Measurements from ENCODE around the gene CCDC174. TPM values are rescaled to one million over a fixed set of nuclear protein-coding genes. Genes with fewer than 3 reads are reported as not detected.

Gene CCDC174
- total and polyA plus RNA-seq, 2 donors (not counting 3 experiments of a cell fraction or from before 2014, with no cell fraction given) = 4.7 to 16.6 TPM

DNA sequence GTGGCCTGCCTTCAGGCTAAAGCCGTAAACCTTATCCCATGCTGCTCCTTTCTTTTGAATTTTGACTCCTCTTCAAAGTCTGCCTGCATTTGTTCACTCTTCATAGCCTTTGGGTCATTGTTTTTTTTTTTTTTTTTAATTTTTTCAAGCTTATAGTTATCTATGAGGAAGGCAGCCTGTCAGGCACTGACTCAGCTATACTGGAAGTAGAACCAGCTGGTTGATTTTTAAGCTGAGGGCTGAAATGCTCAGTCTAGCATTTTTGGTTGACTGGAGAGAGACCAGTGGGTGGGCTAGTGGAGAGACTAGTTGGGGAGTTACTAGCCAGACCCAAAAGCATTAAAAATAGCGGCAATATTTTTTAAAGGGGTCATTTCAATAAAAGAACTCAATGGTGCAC, 67.4 kb downstream of the CCDC174 start:
- Histone ChIP-seq H3K27me3 (ENCODE audit: control insufficient read depth in 2 of 2, insufficient read depth in 2 of 2, low read length in 2 of 2) (peaks cover 2 to 12% of the 10 kb centered on the region in 2 experiments), H3K9me3 (replicated peaks; ENCODE audit: control insufficient read depth, insufficient read depth, low read length) (no peaks in the 10 kb centered on the region), H3K36me3 (ENCODE audit: control insufficient read depth in 2 of 2, extremely low read depth in 1 of 2, insufficient read depth in 2 of 2, low read length in 2 of 2) (no peaks in the 10 kb centered on the region), H4K20me1 (replicated peaks; ENCODE audit: control insufficient read depth, extremely low read depth, insufficient read depth, low read length) (no peaks in the 10 kb centered on the region), H3K79me2 (ENCODE audit: control insufficient read depth, insufficient read depth, low read length) (no peaks in the 10 kb centered on the region), H3K4me3 (replicated peaks in 1 of 3; ENCODE audit: insufficient read depth in 1 of 3, low read depth in 1 of 3, low read length in 3 of 3) (no peak overlapping the region), H3K4me2 (ENCODE audit: insufficient read depth, low read length) (no peak overlapping the region), H3K4me1 (ENCODE audit: control insufficient read depth, extremely low read depth, insufficient read depth, low read length) (no peaks in the 10 kb centered on the region), H2AFZ (ENCODE audit: low read depth, low read length) (no peak overlapping the region), H3K27ac (ENCODE audit: insufficient read depth, low read depth, low read length) (no peak overlapping the region), H3K9ac (replicated peaks; ENCODE audit: extremely low read depth, insufficient read depth, low read length) (no peak overlapping the region), H3K9me1 (replicated peaks; ENCODE audit: control insufficient read depth, extremely low read depth, insufficient read depth, low read length) (no peaks in the 10 kb centered on the region)
- BruUV-seq (replicated peaks) = no TSS peak
- POLR2A ChIA-PET = interaction anchor here (0.7 kb wide), 1 partner anchor 65 kb away, joined by 4 read pairs; no protein-coding TSS in a partner anchor
- FAIRE-seq (no peak), DNase-seq (ENCODE audit: low read depth, low spot score) (no peak)
- CTCF ChIA-PET = interaction anchor here (1.5 kb wide), 1 partner anchor 59 kb away, joined by 3 read pairs; no protein-coding TSS in a partner anchor
- TF ChIP-seq MAX (IDR thresholded peaks at IDR 0.05; ENCODE audit: insufficient read depth, insufficient read length) (no peak), JUN (IDR thresholded peaks at IDR 0.05; ENCODE audit: borderline replicate concordance, insufficient read depth, insufficient read length, low read depth) (no peak), POLR2A (IDR thresholded peaks at IDR 0.05; ENCODE audit: low read depth, low read length) (no peak), POLR2AphosphoS5 (IDR thresholded peaks at IDR 0.05; ENCODE audit: insufficient read depth, low read depth, low read length) (no peak), MYC (IDR thresholded peaks at IDR 0.05; ENCODE audit: low read depth, low read length) (no peak), FOS (IDR thresholded peaks at IDR 0.05; ENCODE audit: borderline replicate concordance, insufficient read depth, low read length) (no peak), CTCF (IDR thresholded peaks at IDR 0.05; ENCODE audit: extremely low read depth in 1 of 2, insufficient read depth in 1 of 2, low read depth in 1 of 2, low read length in 2 of 2) (no peak), GATA2 (IDR thresholded peaks at IDR 0.05; ENCODE audit: insufficient read depth, insufficient read length, low read depth, low read length) (no peak), EZH2 (IDR thresholded peaks at IDR 0.05; ENCODE audit: borderline replicate concordance, low read depth, low read length, severe bottlenecking) (no peak)
- dilution Hi-C loops (cut with MboI; ENCODE audit: extremely low pct_ligation_motif_present, low sequenced_read_pairs) (no loop called here), intact Hi-C loops (cut with micrococcal nuclease) (no loop called here)

Measured in endothelial cell of umbilical vein (primary cell).